Left lobe of liver (tissue), 2 donors: ENCODE measurements around the gene CD101. TPM values are rescaled to one million over a fixed set of nuclear protein-coding genes. Genes with fewer than 3 reads are reported as not detected.
"Not testable (repeated sequence)": the region's sequence is repeated elsewhere in the genome, so short reads cannot be mapped to it uniquely, and the experiment has no call there.

Experiments used
- ATAC-seq: fragments of 200-7000 bp; cut with Tn5 transposase; one replicate; pipeline ENCODE4 v1.9.1; 2020; ENCODE audit warnings: mild to moderate bottlenecking, moderate library complexity
- DNase-seq: peaks from one replicate; pipeline ENCODE4 v3.0.0-alpha.2; 2020; ENCODE audit warnings: low spot score
- total RNA-seq: library from RNA; stranded (reverse); gene quantifications from one replicate; pipeline ENCODE4 v1.2.1, GENCODE V29; 2021
- donor health status: DM: no; HTN: no; CAD: no; lungs with moderate emphysema.
- donor health status: DM: no; HTN: yes; CAD: no.

The CD101 gene, protein sequence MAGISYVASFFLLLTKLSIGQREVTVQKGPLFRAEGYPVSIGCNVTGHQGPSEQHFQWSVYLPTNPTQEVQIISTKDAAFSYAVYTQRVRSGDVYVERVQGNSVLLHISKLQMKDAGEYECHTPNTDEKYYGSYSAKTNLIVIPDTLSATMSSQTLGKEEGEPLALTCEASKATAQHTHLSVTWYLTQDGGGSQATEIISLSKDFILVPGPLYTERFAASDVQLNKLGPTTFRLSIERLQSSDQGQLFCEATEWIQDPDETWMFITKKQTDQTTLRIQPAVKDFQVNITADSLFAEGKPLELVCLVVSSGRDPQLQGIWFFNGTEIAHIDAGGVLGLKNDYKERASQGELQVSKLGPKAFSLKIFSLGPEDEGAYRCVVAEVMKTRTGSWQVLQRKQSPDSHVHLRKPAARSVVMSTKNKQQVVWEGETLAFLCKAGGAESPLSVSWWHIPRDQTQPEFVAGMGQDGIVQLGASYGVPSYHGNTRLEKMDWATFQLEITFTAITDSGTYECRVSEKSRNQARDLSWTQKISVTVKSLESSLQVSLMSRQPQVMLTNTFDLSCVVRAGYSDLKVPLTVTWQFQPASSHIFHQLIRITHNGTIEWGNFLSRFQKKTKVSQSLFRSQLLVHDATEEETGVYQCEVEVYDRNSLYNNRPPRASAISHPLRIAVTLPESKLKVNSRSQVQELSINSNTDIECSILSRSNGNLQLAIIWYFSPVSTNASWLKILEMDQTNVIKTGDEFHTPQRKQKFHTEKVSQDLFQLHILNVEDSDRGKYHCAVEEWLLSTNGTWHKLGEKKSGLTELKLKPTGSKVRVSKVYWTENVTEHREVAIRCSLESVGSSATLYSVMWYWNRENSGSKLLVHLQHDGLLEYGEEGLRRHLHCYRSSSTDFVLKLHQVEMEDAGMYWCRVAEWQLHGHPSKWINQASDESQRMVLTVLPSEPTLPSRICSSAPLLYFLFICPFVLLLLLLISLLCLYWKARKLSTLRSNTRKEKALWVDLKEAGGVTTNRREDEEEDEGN
- total RNA-seq = 0.15 TPM

DNA sequence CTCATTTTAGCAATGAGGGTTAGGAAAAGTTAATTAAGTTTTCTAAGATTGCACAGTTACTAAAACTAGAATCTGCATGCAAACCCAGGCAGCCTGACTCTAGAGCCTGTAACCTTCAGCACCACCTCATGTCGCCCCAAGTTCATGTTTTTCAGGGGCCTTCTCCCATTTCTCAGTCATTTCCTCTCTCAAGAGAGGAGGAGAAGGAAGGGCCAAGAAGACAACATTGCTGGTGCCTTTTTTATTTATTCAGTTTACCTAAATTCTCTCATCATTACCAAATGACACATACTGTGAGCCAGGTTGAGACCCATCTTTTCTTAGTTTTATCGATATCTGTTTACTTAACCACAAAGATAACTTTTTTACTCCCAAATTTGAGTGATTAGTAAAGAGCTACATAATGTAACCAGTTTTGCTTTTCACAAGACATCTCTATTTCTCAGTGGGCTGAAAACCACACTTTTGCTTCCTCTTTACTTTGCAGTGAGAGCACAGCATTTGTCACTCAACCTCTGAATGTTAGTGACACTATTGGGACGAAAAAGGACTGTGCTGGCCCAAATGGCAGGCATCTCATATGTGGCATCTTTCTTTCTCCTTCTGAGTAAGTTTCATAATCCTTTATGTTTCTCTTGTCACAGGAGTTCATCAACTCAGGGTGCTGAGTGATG is at the start of gene CD101:
Gene CD101 (plus strand): TSS at position 507 of the 674 bp plus-strand sequence. CDS start 58 bp downstream, at position 565.
- ATAC-seq (no peak), DNase-seq (no peak)

GRCh38 chr1:116952738-116953275 is 48.8 kb upstream of the CD101 start:
- DNase-seq (no peak), ATAC-seq (no peak)

- DNase-seq (no peak), ATAC-seq (no peak)
These were observed 47.1 kb upstream of the CD101 start for GRCh38 chr1:116954440-116954839.

DNA sequence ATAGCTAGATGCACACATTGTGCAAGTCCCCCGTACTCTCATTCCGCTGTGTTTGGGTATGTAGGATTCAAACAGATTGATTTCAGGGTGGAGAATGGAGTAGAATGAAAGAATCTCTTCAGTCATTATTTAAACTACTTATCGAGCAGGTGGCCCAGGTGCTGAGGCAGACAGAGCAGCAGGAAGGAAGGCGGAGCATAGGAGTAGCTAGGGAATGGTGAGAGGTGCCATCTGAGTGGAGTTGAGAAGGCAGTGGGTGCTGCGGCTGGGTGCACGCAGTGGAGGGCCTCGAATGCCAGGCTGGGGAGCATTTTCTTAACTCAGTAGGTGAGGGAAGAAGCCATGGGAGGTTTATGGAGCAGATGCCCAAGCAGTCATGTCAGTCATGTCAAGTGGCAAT is 45.2 kb upstream of the CD101 start:
- ATAC-seq (no peak), DNase-seq (no peak)

DNA sequence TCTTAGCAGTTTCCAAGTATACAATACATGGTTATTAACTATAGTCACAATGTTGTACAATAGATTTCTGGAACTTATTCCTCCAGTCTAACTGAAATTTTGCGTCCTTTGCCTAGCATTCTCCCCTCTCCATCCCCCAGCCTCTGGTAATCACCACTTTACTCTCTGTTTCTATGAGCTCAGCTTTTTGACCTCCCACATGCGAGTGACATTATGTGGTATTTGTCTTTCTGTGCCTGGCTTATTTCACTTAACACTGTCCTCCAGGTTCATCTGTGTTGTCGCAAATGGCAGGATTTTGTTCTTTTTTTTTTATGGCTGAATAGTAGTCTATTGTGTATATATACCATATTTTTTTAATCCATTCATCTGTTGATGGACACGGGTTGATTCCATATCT is 43.9 kb upstream of the CD101 start:
- no peak for DNase-seq
- no peak for ATAC-seq

GRCh38 chr1:116958110-116958509 is 43.5 kb upstream of the CD101 start:
- no peak for DNase-seq
- no peak for ATAC-seq

GRCh38 chr1:116958977-116959376 is 42.6 kb upstream of the CD101 start:
- ATAC-seq = no peak

DNA sequence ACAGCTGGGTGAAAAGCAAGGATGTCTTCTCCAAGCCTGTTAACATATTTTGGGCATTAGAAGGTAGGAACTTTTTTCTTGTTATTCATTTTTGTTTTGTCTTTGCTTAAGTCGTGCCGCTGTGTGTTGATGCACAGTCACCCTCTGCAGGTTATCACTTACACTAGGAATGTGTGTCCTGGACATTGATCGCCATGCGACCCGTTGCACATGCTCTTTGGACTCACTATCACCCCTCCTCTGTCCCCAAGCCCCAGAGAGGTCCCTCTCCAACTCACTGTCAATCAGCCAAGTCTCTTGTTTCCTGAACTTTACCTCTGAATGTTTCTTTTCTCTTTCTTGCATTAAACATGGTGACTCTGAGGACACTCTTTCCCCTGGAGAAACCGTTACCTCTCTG is 40.0 kb upstream of the CD101 start:
- no peak for DNase-seq
- ATAC-seq = no peak

More at GRCh38 chr1:116958977-116959376, 42.6 kb upstream of the CD101 start:
- DNase-seq = no peak

DNA sequence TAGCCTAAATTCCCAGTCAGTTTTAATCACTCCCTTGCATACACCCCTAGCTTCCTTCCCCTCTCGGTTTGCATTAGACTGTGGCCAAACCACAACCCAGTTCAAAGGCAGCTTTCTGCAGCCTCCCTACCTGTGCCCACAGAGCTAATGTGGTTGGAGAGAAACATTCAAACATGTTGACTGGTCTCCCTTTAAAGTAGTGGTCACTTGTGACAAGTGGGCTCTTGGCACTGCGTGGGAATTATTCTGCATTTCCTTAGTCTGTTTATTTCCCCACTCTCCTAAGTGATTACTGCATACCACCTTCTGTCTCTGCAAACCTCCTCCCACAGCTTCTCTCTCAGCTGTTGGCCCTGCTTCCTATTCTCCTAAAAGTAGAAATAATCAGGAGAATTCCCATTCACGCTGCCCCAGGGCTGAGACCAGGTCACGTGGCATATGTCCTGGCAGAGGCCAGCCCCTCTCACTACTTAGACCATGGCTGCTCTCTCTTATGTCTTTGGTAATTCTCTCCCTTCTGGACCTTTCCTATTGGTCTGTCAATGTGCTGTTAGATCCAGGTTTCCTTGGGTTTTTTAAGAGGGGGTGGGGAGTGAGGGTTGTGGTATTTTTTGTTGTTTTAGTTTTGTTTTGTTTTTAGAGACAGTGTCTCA is 38.4 kb upstream of the CD101 start:
- ATAC-seq = no peak
- DNase-seq = no peak

DNA sequence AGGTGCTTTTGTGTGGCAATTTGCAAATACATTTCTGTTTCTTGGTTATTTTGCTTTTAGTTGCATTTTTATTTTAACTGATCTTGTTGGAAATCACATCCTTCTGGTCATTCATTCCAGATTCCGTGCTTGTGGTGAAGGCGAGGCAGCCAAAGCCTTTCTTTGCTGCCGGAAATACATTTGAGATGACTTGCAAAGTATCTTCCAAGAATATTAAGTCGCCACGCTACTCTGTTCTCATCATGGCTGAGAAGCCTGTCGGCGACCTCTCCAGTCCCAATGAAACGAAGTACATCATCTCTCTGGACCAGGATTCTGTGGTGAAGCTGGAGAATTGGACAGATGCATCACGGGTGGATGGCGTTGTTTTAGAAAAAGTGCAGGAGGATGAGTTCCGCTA is 34.8 kb upstream of the CD101 start:
- DNase-seq (no peak), ATAC-seq (no peak)

DNA sequence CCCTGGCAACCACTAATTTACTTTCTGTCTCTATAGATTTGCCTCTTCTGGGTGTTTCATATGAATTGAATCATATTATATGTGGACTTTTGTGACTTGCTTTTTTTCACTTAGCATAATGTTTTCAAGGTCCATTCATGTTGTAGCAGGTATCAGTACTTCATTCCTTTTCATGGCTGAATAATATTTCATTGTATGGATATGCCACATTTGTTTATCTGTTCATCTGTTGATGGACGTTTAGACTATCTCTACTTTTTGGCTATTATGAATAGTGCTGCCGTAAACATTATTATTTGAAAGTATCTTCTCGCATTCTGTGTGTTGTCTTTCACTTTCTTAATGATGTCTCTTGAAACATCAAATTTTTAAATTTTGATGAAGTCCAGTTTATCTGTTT is 32.8 kb upstream of the CD101 start:
- ATAC-seq = no peak

DNA sequence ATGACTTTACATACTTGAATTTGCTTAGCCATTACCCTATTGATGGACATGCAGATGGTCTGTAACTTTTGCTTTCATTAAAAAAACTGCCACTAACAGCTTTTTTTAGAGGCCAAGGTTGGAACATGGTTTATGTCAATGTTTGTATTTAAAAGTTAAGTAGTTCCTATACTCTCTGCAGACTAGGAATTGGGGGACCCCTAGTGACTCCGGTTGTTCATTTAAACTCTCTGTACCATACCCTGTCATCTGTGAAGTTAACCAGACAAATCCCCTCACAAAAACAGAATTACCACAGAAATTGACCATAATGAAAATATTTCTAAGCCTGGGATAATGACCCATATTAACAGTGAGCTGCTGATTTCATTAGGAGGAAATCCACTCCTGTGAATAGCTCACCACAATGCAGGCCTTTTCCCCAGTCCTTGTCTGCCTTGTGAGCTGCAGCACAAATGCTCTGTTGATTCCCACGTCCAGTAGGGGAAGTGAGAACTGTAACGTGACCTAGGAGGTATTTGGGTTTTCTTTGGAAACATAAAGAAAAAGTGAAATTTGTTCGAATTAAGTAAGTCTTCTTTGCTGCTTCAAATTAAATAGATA is 30.2 kb upstream of the CD101 start:
- DNase-seq = no peak
- ATAC-seq = no peak

More for the DNA sequence above, 32.8 kb upstream of the CD101 start:
- DNase-seq = no peak

GRCh38 chr1:116971965-116972673 is 29.4 kb upstream of the CD101 start:
- ATAC-seq = no peak

GRCh38 chr1:116972674-116973030 is 28.9 kb upstream of the CD101 start:
- no peak for DNase-seq
- ATAC-seq = no peak

More at GRCh38 chr1:116971965-116972673, 29.4 kb upstream of the CD101 start:
- DNase-seq = no peak

DNA sequence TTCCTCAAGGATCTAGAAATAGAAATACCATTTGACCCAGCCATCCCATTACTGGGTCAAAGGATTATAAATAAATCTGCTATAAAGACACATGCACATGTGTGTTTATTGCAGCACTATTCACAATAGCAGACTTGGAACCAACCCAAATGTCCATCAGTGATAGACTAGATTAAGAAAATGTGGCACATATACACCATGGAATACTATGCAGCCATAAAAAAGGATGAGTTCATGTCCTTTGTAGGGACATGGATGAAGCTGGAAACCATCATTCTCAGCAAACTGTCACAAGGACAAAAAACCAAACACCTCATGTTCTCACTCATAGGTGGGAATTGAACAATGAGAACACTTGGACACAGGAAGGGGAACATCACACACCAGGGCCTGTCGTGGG is 21.3 kb upstream of the CD101 start:
- DNase-seq, ATAC-seq: not testable (repeated sequence)

DNA sequence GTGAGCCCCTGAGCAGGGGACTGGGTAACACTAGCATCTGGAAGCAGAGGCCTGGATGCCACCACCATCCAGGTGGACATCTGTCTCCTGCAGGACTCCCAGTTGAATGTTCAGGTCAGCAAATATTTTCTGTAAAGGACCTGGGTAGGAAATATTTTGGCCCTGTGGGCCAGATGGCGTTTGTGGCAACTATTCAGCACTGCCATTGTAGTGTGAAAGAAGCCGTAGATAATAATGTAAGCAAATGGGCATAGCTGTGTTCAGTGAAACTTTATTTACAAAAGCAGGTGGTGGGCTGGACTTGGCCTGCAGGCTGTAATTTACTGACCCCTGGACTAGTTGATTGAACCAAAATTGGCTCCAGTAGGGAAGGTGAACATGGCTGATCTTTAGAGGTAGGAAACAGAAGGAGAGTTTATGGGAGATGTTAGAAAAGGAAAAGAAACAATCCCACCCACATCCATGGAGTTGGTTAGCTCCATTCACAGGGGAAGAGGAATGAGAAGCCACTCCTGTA is 20.0 kb upstream of the CD101 start:
- ATAC-seq (peak; percentile 70), DNase-seq (no peak)

DNA sequence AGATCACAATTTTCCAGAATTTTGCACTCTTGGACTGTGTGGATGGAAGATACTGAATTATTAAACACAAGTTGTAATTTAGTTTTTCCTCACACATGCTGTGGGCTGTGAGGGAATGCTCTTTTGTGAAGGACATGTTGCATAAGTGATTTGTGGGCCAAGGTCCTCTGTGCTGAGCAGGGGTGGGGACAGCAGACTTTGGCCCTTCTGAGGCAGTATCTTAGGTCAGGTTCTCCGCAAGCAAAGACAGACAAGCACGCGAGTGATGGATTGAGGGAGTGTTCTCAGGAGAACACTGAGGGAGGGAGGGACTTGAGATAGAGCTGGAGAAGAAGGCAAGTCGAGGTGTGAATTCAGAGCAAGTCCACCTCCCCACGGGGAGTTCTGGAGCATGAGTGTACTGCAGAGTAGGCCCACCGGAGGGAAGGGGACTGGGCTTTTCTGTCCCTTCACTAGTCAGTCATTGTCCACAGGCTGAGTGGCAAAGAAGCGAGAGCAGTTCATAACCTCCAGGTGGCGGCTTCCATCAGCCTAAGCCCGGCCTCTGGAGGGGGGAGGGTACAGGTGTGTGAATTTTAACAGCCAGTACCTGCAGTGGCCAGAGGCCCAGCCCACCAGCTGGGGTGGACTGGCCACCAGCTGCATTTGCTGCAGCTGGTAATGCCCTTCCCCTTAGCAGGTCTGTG is 19.1 kb upstream of the CD101 start:
- peak; percentile 93 for ATAC-seq
- DNase-seq = peak; percentile 66

- ATAC-seq (no peak), DNase-seq (no peak)
These were observed 18.4 kb upstream of the CD101 start for GRCh38 chr1:116983112-116983511.
